Measurements from ENCODE around the gene DIP2A.

Gene DIP2A, protein sequence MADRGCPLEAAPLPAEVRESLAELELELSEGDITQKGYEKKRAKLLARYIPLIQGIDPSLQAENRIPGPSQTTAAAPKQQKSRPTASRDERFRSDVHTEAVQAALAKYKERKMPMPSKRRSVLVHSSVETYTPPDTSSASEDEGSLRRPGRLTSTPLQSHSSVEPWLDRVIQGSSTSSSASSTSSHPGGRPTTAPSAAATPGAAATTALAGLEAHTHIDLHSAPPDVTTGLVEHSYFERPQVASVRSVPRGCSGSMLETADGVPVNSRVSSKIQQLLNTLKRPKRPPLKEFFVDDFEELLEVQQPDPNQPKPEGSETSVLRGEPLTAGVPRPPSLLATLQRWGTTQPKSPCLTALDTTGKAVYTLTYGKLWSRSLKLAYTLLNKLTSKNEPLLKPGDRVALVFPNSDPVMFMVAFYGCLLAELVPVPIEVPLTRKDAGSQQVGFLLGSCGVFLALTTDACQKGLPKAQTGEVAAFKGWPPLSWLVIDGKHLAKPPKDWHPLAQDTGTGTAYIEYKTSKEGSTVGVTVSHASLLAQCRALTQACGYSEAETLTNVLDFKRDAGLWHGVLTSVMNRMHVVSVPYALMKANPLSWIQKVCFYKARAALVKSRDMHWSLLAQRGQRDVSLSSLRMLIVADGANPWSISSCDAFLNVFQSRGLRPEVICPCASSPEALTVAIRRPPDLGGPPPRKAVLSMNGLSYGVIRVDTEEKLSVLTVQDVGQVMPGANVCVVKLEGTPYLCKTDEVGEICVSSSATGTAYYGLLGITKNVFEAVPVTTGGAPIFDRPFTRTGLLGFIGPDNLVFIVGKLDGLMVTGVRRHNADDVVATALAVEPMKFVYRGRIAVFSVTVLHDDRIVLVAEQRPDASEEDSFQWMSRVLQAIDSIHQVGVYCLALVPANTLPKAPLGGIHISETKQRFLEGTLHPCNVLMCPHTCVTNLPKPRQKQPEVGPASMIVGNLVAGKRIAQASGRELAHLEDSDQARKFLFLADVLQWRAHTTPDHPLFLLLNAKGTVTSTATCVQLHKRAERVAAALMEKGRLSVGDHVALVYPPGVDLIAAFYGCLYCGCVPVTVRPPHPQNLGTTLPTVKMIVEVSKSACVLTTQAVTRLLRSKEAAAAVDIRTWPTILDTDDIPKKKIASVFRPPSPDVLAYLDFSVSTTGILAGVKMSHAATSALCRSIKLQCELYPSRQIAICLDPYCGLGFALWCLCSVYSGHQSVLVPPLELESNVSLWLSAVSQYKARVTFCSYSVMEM (N-terminal part only)

DNA sequence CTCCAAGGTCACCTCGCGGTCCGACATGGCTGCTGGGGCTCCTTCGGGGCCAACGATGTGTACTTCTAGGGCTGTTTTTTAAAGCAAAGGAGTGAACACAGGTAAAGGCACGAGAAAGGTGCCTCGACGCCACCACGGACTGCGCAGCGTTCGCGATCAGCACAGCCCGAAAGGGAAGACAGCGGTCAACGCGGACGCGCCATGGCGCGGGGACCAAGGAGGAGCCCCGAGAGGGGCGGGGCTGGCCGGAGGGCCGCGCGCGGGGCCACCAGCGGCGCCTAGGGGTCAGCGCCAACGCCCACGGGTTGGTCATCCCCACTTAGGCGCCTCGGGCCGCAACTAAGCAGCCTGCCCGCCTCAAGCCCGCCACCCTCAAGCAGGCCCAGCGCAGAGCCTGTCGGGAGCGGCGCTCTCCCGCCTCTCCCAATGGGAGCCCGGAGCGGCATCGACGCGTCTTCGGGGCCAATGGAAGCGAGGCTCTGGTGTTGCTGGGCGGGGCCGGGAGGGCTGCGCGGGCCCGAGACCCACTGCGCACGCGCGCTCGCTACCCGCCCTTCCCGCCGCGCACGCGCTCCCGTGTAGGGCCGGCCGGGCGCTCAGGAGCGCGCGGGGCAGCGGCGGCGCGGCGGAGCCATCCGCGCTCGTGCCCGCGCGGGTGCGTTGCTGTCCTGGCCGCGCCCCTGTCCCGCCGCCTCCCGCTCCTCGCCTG lies at the start of gene DIP2A:
Gene DIP2A (plus strand): TSS at position 577 of the 709 bp plus-strand sequence. CDS start 241 bp downstream, outside the sequence.
- peak; percentile 94 for DNase-seq

DNA sequence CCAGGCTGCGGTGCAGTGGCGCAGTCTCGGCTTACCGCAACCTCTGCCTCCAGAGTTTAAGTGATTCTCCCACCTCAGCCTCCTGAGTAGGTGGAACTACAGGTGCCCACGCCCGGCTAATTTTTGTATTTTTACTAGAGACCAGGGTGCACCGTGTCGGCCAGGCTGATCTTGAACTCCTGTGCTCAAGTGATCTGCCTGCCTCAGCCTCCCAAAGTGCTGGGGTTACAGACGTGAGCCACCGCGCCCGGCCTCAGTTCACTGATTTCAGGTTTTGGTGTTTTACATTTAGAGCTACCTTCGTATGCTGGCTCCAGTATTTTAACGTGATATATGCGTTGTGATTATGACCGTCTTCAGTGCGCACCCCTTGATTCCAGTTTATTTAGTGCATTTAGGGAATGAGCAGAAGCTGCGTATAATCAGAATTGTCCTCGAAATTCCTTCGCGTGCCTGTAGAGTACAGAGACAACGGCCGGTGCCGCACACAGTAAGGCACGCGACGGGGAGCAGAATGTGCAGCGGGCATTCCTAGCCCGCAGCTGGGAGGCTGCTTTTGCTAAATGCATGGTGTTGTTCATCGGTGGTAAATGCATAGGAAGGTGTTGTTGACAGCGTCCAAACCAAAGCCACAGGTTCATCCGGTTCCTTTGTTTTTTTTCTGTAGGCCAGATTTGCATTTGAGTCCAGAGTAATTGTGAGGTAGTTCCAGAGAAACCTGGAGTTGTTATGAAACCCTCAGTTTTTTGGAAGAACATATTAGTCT lies 48.9 kb upstream of the DIP2A start:
- no peak for DNase-seq

DNA sequence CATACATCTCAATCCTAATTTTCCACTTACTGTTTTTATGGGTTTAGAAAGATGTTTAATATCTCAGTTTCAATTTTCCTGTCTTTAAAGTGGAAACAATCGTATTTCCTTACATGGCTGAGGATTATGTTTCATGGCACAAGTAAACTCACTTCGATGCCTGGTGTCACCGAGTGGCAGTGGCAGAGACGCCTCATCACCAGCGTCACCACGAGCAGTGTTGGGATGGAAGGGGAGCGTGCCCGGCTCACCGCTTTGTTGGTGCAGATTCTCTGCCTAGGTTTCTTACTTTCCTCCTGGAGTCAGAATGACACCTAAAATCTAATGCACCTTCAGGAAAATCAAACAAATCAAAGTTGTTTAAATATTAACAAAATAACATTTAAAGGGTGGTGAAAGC lies 48.2 kb upstream of the DIP2A start:
- DNase-seq: no peak

DNA sequence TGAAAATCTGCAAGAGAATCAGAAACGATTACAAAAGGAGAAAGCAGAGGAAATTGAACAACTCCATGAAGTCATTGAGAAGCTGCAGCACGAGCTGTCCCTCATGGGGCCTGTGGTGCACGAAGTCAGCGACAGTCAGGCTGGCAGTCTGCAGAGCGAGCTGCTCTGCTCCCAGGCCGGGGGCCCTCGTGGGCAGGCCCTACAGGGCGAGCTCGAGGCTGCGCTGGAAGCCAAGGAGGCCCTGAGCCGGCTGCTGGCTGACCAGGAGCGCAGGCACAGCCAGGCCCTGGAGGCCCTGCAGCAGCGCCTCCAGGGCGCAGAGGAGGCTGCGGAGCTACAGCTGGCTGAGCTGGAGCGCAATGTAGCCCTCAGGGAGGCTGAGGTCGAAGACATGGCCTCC lies 47.5 kb upstream of the DIP2A start:
- no peak for DNase-seq

DNA sequence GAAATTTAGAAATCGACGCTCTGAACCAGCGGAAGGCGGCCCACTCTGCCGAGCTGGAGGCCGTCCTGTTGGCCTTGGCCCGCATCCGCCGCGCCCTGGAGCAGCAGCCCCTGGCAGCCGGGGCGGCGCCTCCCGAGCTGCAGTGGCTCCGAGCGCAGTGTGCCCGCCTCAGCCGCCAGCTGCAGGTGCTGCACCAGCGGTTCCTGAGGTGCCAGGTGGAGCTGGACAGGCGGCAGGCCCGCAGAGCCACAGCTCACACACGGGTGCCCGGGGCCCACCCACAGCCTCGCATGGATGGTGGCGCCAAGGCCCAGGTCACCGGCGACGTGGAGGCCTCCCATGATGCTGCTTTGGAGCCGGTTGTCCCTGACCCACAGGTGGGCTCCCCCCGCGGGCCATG lies 47.0 kb upstream of the DIP2A start:
- no peak for DNase-seq

DNA sequence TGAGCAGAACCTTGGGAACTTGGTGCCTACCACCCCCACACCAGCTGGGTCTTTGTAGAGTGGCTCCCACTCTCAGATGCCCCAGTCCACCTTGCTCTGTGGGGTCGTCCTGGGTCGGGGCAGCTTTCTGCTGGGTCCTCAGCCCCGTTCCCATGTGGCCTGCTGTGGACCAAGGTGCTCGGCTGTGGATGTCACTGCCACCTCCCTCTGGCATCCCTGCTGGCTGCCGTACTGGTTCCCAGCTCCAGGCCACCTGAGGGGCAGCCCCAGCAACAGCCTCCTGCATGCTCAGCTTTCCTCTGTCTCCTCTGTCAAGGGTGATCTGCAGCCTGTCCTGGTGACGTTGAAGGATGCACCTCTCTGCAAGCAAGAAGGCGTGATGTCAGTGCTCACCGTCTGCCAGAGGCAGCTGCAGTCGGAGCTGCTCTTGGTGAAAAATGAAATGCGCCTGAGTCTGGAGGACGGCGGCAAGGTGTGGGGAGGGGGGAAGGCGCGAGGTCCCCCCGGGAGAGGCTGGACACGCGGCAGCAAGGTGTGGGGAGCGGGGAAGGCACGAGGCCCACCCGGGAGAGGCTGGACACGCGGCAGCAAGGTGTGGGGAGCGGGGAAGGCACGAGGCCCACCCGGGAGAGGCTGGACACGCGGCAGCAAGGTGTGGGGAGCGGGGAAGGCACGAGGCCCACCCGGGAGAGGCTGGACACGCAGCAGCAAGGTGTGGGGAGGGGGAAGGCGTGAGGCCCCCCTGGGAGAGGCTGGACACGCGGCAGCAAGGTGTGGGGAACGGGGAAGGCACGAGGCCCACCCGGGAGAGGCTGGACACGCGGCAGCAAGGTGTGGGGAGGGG lies 45.9 kb upstream of the DIP2A start:
- DNase-seq: no peak

DNA sequence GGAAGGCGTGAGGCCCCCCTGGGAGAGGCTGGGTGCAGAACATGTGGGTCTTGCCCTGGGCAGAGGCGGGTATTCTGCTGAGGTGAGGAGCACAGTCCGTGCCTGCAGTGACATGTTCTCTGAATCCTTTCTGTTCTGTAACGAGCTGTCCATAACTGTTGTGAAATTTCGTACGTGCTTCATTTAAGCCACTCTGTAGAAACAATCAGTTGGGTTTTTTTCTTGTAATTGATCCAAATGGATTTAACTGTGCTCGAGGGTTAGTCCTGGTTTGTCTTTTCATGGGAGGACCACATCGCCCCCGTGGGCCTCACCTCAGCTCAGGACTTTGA lies 45.4 kb upstream of the DIP2A start:
- DNase-seq: no peak

DNA sequence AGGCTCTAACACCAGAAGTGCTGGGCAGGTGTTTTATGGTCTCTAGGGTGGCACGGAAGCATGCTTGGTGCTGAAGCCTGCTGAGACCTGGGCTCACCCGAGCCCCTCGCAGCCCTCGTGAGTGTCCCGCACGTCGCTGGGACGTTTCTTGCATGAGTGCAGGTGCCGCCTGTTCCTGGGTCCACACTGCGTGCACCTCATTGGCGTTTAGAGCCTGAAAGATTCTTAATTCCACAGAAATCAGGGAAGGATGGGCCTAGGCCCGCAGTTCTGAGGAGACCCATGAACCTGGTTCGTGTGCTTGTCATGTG lies 43.8 kb upstream of the DIP2A start:
- no peak for DNase-seq

DNA sequence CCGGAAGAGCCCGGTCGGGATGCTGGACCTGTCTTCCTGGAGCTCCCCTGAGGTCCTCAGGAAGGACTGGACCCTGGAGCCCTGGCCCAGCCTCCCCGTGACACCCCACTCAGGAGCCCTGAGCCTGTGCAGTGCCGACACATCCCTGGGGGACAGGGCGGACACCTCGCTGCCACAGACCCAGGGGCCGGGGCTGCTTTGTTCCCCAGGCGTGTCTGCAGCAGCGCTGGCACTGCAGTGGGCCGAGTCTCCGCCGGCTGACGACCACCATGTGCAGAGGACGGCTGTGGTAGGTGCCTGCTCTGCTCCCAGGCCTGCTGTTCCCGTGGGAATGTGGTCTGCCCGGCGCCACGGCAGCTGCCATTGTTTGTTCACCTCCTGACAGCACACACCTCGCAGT lies 42.1 kb upstream of the DIP2A start:
- DNase-seq: no peak

DNA sequence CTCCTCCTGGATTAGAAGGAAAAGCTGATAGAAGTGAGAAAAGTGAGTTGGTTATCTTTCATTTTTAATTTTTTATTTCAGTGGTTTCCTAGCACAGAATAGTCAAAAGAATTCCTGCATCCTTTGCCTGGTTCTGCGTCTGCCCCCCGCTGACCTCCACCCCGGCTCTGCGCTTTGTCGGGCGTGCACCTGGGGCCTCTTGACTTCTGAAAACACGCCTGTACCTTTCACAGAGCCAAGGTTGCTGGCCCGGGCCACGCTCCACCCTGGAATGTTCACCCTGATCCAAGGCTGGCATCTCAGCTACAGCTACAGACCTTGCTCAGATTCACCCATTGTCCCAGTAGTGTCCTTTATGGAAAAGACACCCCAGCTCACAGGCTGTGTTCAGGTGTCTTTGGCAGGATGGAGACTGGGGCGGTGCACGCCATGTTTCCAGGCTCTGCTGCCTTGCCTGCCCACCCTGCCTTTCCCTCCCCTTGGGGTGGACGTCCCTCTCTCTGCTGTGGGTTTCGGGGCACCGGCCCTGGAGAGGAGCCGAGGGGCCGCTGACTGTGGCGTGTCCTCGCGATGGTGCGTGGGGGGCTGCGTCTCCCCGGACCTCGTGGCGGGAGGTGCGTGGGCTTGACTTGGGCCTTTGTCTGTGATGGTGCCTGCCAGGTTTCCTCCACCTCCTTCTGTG lies 40.3 kb upstream of the DIP2A start:
- no peak for DNase-seq

DNA sequence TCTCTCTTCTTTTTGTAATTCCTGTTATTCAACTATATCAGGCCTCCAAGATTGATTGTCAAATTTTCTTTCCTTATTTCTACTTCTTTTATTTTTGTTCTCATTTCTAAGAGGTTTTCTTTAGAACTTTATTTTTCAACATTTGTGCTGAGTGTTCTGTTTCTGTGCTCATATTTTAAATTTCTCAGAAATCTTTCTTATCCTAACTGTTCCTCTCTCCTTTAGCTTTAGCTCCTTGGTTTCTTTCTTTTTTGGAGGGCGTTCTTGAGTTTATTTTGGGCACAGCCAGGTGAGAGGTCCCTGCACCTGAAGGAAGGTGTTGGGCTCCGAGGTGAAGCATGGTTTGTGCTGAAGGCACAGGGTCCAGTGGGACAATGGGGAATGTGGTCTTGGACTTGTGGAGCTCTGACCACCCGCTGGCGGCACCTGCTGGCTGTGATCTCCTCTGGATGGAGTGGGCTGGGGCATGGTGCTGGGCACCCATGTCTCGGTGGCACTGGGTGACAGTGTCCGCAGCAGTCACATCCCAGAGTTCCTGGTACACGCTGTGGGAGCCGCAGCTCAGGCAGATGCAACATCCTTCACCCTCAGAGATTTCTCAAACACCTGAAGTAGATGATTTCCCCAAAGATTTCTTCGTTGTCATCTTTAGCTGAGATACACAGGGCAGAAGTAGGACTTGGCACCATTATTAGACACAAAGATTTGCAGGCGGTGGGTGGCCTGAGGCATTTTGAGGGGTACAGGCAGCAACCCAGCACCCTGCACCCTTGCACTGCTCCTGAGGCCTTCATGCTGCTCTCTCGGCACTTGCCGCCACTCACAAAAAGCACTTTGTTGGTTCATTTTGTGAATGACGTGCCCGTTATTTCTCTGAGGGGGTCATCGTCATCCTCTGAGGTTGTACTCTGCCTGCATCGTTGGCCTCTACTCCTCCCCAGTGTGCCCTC lies 38.2 kb upstream of the DIP2A start:
- no peak for DNase-seq

DNA sequence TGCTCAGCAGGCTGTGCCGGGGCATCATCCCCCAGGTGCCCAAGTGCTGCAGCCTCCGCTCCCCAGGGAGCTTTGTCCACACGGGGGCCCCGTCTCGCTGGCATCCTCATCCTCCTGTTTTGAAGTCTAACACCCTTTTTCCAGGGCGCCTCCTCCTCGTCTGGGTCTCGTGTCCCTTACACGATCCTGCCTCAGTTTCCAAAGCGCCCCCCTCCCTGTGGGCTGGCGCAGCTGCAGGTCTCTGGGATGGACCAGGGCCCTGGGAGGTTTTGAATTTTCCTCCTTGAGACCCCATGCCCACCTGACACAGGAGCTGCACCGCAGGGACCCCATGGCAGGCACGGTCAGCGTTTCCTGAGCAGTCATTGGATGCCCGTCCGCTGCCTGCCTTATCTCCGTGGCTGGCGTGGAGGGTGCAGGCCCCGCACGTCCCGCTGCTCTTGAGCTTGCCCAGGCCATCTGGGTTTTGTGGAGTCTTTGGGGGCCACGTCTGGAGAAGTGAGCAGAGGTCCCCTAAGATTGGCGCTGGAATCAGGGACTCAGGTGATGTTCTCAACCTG lies 37.4 kb upstream of the DIP2A start:
- DNase-seq: no peak

DNA sequence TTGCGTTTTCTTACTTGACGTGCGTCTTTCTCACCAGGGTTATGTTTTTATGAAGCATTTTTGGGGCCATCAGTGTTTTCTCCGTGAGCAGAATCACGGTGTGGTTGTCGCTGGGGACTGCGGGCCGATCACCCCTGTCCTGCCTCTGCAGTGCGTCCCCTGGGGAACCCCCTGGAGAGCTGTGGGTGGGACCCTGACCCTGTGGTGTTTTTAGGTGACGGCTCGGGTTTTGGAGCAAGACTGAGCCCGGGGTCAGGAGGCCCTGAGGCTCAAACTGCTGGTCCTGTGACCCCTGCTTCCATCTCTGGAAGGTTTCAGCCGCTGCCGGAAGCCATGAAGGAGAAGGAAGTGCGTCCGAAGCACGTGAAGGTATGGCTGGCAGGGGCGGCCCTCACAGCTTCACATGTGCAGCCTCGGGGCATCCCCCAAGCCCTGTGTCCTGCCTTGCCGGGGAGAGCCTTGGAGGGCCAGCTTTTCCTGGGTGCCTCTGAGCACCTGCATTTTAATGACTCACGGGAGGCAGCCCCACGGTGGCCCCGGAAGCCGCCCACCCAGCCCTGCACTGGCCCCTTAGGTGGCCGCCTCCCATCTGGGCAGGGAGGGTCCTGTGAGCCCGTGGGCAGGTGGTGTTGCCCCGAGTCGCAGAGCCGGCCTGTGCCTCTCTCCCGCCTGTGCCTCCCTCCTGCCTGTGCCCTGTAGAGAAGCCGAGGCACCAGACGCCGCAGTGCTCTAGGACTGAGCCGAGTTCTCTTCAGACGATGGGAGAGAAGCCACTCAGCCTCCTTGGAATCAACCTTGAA lies 36.7 kb upstream of the DIP2A start:
- DNase-seq: no peak

DNA sequence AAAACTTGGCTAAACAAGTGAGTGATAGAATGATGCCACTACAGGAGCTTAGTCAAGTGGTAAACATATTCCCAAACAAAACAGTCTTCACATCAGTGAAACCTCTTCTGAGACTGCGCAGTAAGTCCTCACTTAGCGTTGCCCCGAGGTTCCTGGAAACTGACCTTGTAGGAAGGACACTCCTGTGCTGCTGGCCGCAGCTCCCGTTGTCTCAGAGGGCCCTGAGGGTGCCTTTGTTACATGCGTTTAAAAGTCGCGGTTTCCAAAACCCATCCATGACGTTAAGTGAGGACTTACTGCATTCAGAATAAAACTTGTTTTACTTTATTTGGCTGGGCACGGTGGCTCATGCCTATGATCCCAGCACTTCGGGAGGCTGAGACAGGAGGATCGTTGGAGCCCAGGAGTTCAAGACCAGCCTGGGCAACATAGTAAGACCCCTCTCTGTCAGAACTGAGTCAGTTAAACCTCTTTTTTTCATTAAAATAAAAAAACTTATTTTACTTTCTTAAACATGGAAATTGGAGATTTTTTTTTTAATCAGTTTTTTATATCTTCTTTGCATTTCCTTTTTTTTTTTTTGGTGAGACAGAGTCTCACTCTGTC lies 36.0 kb upstream of the DIP2A start:
- DNase-seq: no peak

DNA sequence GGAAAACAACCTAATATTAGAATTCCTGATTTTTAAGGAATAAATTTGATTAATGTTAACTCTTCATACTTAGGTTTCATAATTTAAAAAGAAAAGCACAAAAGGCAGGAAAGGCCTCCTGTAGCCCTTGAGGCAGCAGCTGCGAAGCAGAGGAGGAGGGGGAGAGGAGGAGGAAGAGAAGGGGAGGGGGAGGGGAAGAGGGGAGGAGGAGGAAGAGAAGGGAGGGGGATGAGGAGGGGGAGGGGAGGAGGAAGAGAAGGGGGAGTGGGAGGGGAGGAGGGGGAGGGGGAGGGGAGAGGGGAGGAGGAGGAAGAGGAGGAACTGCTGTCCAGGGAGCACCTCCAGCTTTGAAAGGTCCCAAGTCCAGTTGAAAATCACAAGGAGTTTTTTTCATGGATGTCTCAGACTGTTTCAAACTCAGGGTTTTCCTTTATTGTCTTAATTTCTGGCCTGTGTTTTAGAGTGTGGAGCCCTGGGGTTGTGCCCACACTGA lies 35.1 kb upstream of the DIP2A start:
- peak; percentile 54 for DNase-seq

DNA sequence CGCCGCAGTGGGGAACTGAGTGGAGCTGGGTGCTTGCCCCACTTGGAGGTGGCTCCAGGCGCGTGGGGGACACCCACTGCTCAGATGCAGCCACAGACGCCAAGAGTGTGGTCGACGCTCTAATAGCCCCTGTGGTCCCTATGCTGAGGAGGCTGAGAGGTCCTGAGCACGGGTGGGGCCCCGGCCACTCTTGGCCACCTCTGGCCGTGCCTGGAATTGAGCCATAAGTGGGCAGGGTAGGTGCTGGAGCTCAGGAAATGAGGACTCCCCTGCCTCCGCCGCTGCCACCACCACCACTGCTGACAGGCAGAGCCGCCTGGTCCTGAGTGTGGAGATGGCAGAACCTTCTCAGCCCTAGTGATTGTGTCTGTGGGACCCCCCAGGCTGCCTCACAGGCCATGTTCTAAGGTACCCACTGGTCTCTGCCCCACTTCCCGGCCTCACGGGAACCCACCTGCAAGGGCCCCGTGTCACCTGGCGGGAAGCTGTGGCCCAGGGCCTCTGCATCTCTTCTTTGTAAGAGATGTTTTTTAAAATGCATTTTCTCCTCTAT lies 34.6 kb upstream of the DIP2A start:
- DNase-seq: peak; percentile 38

DNA sequence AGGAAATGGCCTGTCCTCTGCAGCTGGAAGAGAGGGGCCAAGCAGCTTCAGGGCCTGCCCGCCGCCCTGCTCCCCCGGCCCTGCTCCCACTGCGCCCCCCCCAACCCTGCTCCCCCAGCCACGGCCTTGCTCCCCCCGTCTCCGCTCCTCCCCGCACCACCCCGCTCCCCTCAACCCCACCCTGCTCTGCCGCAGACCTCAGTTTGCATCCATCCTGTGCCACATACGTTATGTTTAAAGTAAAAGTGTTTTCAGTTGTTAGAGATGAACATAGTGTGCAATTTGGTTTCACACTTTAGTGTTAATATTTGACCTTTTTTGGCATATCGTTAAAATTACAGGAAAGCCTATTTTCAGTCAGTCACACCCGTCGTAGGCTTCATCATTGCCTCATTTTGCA lies 34.1 kb upstream of the DIP2A start:
- DNase-seq: peak; percentile 48

All from CD4-positive, alpha-beta T cell treated with Interleukin-6 for 4 hours (primary cell).